HepG2 (cell line): Measurements from ENCODE around the gene ORC2. TPM values are rescaled to one million over a fixed set of nuclear protein-coding genes. Genes with fewer than 3 reads are reported as not detected.

Source experiments
- CEBPB ChIP-seq: IDR thresholded peaks from 2 replicates; pipeline ENCODE4 v1.6.1; 2011; ENCODE audit warnings: low read depth, low read length, improper control_type of control experiment, borderline replicate concordance
- CHCHD3 ChIP-seq: sonication (generic); formaldehyde crosslinking; IDR thresholded peaks from 2 replicates; pipeline ENCODE4 v1.8.0; 2022; ENCODE audit warnings: mild to moderate bottlenecking, missing genetic modification reagents, moderate library complexity
- ELK4 ChIP-seq: sonication (generic); formaldehyde crosslinking; IDR thresholded peaks from 2 replicates; pipeline ENCODE4 v1.9.0; 2021; ENCODE audit warnings: missing genetic modification reagents, borderline replicate concordance
- GATAD2A ChIP-seq: IDR thresholded peaks from 2 replicates; pipeline ENCODE4 v1.6.1; 2016
- GPBP1L1 ChIP-seq: sonication (generic); formaldehyde crosslinking; IDR thresholded peaks from 2 replicates; pipeline ENCODE4 v1.5.0; 2020; ENCODE audit warnings: mild to moderate bottlenecking, missing genetic modification reagents
- HBP1 ChIP-seq: IDR thresholded peaks from 2 replicates; pipeline ENCODE4 v1.6.1; 2016; ENCODE audit warnings: low read depth, control low read depth
- HES4 ChIP-seq: sonication (generic); formaldehyde crosslinking; IDR thresholded peaks from 2 replicates; pipeline ENCODE4 v1.9.0; 2021; ENCODE audit warnings: mild to moderate bottlenecking, missing genetic modification reagents, borderline replicate concordance
- NFATC3 ChIP-seq: sonication (generic); formaldehyde crosslinking; IDR thresholded peaks from 2 replicates; pipeline ENCODE4 v1.5.1; 2020; ENCODE audit warnings: mild to moderate bottlenecking, missing genetic modification reagents
- RARA ChIP-seq: IDR thresholded peaks from 2 replicates; pipeline ENCODE4 v1.6.1; 2016; ENCODE audit warnings: missing genetic modification reagents, missing compliant biosample characterization
- REST ChIP-seq, 2 experiments: IDR thresholded peaks; 2 replicates each; pipeline ENCODE4 v1.6.1; 2011 to 2012; ENCODE audit warnings: low read length in 2 of 2, borderline replicate concordance in 1 of 2, low read depth in 1 of 2, mild to moderate bottlenecking in 1 of 2, moderate library complexity in 1 of 2
- SRF ChIP-seq: IDR thresholded peaks from 2 replicates; pipeline ENCODE4 v1.6.1; 2011; ENCODE audit warnings: mild to moderate bottlenecking, low read depth, low read length, moderate library complexity
- TFE3 ChIP-seq: IDR thresholded peaks from 2 replicates; pipeline ENCODE4 v1.6.1; 2016
- ZNF326 ChIP-seq: sonication (generic); formaldehyde crosslinking; IDR thresholded peaks from 2 replicates; pipeline ENCODE4 v1.4.0; 2020; ENCODE audit warnings: missing genetic modification reagents, borderline replicate concordance
- ZNF362 ChIP-seq: sonication (generic); formaldehyde crosslinking; IDR thresholded peaks from 2 replicates; pipeline ENCODE4 v1.4.0; 2020; ENCODE audit warnings: missing genetic modification reagents, mild to moderate bottlenecking, borderline replicate concordance
- ZNF704 ChIP-seq: sonication (generic); formaldehyde crosslinking; IDR thresholded peaks from 2 replicates; pipeline ENCODE4 v1.8.1; 2023; ENCODE audit warnings: mild to moderate bottlenecking, inconsistent platforms, moderate library complexity, missing genetic modification reagents, borderline replicate concordance
- polyA plus RNA-seq, 8 experiments: library from polyadenylated mRNA; depleted of rRNA in 3 of 8; stranded (reverse) in 7 of 8; unstranded in 1 of 8; fragments of >200 nt; fragmentation: Illumina TruSeq in 4 of 8; extraction: Trizol in 4 of 8; gene quantifications; 2 replicates each; pipeline versions ENCODE4 v1.2.1 to v1.2.3, GENCODE V29; 2011 to 2016; ENCODE audit warnings: low read depth in 4 of 8, missing spikeins in 1 of 8, mixed read lengths in 1 of 8; ENCODE audit not compliant: insufficient read depth in 1 of 8
- total RNA-seq, 5 experiments: library from RNA; depleted of rRNA; stranded (reverse); fragments of >200 nt; fragmentation: Illumina TruSeq; extraction: Trizol; gene quantifications; 2 replicates each; pipeline ENCODE4 v1.2.3, GENCODE V29; 2016; ENCODE audit warnings: low read depth in 1 of 5

ORC2 gene
- total and polyA plus RNA-seq, 2 of the 13 experiments (the other 11 are each of a cell fraction or from before 2014, with no cell fraction given): 19.3 to 73.5 TPM

GRCh38 chr2:200878289-200878880, 85.1 kb downstream of the ORC2 start (continued):
- TF ChIP-seq GPBP1L1 (CRISPR knock-in tag): no peak
- TF ChIP-seq HES4 (CRISPR knock-in tag): no peak
- TF ChIP-seq RARA (CRISPR knock-in tag): peak; percentile 47; the same call in 1 of the 2 replicates
- TF ChIP-seq ELK4 (CRISPR knock-in tag): no peak
- no peak for TF ChIP-seq TFE3 (CRISPR knock-in tag)
- TF ChIP-seq CEBPB: peak; percentile 68; the same call in 1 of the 2 replicates
- TF ChIP-seq GATAD2A (CRISPR knock-in tag): peak; percentile 46; the same call in 1 of the 2 replicates
- no peak for TF ChIP-seq NFATC3 (CRISPR knock-in tag)
- no peak for TF ChIP-seq ZNF326 (CRISPR knock-in tag)
- no peak for TF ChIP-seq CHCHD3
- no peak for TF ChIP-seq HBP1
- no peak for TF ChIP-seq REST (IDR thresholded peaks at IDR 0.05; ENCODE audit: borderline replicate concordance in 1 of 2, low read depth in 1 of 2, low read length in 2 of 2)
- no peak for TF ChIP-seq ZNF704 (CRISPR knock-in tag)
- no peak for TF ChIP-seq SRF
- TF ChIP-seq ZNF362 (CRISPR knock-in tag): peak; percentile 58; the same call in 1 of the 2 replicates
